ENCODE results near the gene MOGAT1.

Gene MOGAT1

DNA sequence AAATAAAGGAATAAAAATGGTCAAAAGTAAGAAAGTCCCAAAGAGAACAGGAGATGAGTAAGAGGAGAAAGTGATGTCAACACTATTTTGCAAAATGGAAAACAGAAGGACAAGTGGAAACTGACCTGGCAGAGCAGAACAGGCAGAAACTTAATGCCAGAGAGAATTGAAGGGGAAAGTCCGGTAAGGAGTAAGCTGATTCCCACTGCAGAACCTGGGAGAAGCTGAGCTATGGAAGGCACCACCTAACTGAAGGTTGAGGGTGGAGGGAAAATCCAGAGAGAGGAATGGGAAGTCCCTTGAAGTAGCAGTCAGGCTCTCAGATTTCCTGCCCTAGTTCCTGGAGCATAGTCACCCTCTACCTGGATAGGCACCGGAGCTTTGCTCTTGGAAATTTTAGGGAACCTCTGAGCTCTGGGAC lies 59.8 kb downstream of the MOGAT1 start:
- peaks cover 7% of the 10 kb centered on the region for H3K4me1 ChIP-seq (ENCODE audit: control insufficient read depth, insufficient read depth, low read length, poor library complexity, severe bottlenecking)
- H3K27ac ChIP-seq (ENCODE audit: low read depth, low read length, severe bottlenecking): no peak overlapping the region
- 85 to 93% methylated on average over 1 to 2 of the region's 2 CpGs for WGBS, 2 experiments (ENCODE audit: insufficient coverage in 2 of 2)
- H3K4me3 ChIP-seq (ENCODE audit: extremely low read depth, insufficient read depth, low read length, poor library complexity, severe bottlenecking): no peak overlapping the region
- H3K36me3 ChIP-seq (ENCODE audit: control insufficient read depth, insufficient read depth, low read length): no peaks in the 10 kb centered on the region
- H3K9me3 ChIP-seq (ENCODE audit: control insufficient read depth, low read length): no peaks in the 10 kb centered on the region

DNA sequence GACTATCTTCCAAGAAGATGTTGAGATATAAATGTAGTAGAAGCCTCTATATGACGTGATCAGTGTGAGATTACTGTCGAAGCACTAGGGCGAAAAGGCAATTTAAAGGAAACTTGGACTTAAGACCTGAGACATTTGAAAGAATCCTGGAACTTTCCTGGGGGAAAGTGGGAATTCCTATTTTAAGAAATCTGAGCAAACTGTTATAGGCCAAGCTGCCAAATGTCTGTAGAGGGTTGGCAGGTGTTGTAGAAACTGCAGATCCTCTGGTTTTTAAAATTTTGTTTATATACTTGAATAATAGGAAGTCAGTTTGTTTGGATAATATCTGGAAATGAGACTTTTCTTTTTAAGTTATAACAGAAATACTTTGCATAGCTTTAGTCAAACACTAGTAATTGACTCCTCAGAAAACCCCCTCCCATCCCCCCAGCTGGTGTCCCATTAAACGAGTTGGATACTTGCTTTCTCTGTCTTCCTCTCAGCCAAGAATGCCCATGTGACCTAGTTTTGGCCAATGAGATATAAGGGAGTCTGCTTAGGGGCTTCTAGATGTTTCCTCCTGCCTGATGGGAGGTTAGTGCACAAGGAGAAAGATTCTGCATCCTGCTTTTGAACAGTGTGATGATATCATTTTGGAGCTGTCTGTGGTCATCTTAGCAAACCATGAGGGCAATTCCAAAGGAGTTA lies 61.2 kb downstream of the MOGAT1 start:
- Histone ChIP-seq H3K36me3 (ENCODE audit: control insufficient read depth, insufficient read depth, low read length) (no peaks in the 10 kb centered on the region), H3K9me3 (ENCODE audit: control insufficient read depth, low read length) (no peaks in the 10 kb centered on the region), H3K27ac (ENCODE audit: low read depth, low read length, severe bottlenecking) (no peak overlapping the region), H3K4me3 (ENCODE audit: extremely low read depth, insufficient read depth, low read length, poor library complexity, severe bottlenecking) (no peak overlapping the region), H3K4me1 (ENCODE audit: control insufficient read depth, insufficient read depth, low read length, poor library complexity, severe bottlenecking) (peaks cover 13% of the 10 kb centered on the region)
- 73 to 90% methylated on average over 4 of the region's 4 CpGs for WGBS, 2 experiments (ENCODE audit: insufficient coverage in 2 of 2)

DNA sequence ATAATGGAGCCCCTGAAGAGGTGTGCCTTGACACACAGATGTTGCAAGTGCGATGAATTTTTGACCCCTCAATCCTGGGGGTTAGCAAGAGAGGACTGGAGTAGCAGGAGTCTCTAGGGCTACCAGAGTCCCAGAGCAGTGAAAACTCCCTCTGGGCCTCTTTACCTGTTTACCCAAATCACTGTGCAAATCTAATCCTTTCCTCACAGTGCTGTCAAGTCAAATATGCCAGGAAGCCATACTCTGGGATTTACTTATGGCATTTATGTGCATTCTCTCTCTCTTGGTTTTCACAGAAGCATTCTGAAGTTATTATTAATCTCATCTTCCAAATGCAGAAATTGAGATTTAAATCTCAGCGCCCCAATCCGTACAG lies 62.0 kb downstream of the MOGAT1 start:
- H3K9me3 ChIP-seq (ENCODE audit: control insufficient read depth, low read length): no peaks in the 10 kb centered on the region
- peak overlapping the region; percentile 66 for H3K27ac ChIP-seq (ENCODE audit: low read depth, low read length, severe bottlenecking)
- peaks cover 13% of the 10 kb centered on the region for H3K4me1 ChIP-seq (ENCODE audit: control insufficient read depth, insufficient read depth, low read length, poor library complexity, severe bottlenecking)
- WGBS, 2 experiments (ENCODE audit: insufficient coverage in 2 of 2): 100% methylated on average over 2 to 3 of the region's 3 CpGs
- H3K4me3 ChIP-seq (ENCODE audit: extremely low read depth, insufficient read depth, low read length, poor library complexity, severe bottlenecking): no peak overlapping the region
- no peaks in the 10 kb centered on the region for H3K36me3 ChIP-seq (ENCODE audit: control insufficient read depth, insufficient read depth, low read length)

DNA sequence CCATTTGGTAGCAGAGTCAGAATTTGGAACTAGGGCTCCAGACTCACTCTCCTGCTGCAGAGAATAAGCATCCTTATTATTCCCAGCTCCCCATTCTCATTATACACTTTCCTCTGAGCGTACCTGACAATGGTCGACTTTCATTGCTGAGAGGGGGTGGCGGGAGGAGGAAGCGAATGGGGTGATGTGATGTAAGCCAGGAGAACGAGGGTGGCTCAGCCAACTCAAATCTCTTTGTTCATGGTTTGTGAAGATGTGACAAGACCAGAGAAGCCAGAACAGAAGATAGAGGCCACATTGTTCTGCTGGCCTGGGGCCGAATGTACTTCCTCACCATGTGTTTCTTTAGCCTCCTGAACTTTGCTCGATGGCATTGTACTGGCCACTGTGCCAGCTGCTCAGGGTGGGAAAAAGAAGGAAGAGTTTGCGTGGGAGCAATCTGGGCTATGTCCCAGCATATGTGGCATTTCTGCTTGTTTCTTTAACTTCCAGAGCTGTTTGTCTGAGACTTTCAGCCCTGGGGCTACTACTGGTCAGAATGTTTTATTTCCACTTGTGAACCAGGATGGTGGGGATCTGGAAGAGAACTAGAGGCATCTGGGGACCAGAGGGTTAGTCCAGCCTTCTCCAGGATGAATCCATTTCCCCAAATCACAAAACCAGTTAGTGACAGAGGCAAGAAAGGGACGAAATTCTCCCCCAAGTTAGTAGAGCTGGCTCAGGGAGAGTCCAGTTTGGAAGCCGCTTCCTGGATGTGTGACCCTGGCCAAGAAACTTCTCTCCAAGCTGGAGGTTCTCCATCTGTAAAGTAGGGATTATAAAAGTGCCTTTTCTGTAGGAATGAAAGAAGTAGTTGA lies 62.6 kb downstream of the MOGAT1 start:
- Histone ChIP-seq H3K9me3 (ENCODE audit: control insufficient read depth, low read length) (no peaks in the 10 kb centered on the region), H3K27ac (ENCODE audit: low read depth, low read length, severe bottlenecking) (peak overlapping the region; percentile 66), H3K4me1 (ENCODE audit: control insufficient read depth, insufficient read depth, low read length, poor library complexity, severe bottlenecking) (peaks cover 13% of the 10 kb centered on the region), H3K36me3 (ENCODE audit: control insufficient read depth, insufficient read depth, low read length) (no peaks in the 10 kb centered on the region), H3K4me3 (ENCODE audit: extremely low read depth, insufficient read depth, low read length, poor library complexity, severe bottlenecking) (no peak overlapping the region)
- WGBS, 2 experiments (ENCODE audit: insufficient coverage in 2 of 2): 87 to 89% methylated on average over 7 to 8 of the region's 10 CpGs

DNA sequence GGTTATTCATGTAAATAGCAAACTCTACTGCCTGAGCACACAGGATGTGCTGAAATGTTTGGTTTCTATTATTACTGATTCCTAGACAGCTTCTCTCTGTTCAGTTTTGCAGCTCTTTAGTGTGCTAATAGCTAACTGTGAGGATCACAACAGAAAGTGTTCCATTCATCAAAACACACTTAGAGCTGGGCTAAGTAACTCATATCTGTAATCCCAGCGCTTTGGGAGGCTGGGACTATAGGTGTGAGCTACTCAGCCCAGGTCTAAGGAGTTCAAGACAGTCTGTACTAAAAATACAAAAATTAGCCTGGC lies 63.2 kb downstream of the MOGAT1 start:
- H3K4me3 ChIP-seq (ENCODE audit: extremely low read depth, insufficient read depth, low read length, poor library complexity, severe bottlenecking): no peak overlapping the region
- peaks cover 13% of the 10 kb centered on the region for H3K4me1 ChIP-seq (ENCODE audit: control insufficient read depth, insufficient read depth, low read length, poor library complexity, severe bottlenecking)
- 71 to 100% methylated on average over 1 of the region's 1 CpG for WGBS, 2 experiments (ENCODE audit: insufficient coverage in 2 of 2)
- H3K36me3 ChIP-seq (ENCODE audit: control insufficient read depth, insufficient read depth, low read length): no peaks in the 10 kb centered on the region
- H3K27ac ChIP-seq (ENCODE audit: low read depth, low read length, severe bottlenecking): peak overlapping the region; percentile 42
- H3K9me3 ChIP-seq (ENCODE audit: control insufficient read depth, low read length): no peaks in the 10 kb centered on the region

DNA sequence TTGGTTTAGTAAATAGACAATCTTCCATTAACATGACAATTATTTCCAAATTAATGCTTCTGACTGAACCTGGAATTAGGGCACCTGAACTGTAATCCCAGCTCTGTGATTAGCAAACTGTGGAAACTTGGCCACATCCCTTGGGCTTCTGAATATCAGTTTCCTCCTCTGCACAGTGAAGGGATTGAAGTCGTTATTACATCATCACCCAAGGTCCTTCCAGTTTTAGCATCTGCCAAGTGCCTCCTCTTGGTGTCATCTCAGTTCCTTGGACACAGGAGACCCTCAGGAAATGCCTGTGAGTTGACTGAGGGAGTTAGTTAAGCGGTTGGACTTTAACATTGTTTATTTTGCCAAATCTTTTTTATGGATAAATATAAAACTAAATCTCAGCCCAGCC lies 64.8 kb downstream of the MOGAT1 start:
- H3K9me3 ChIP-seq (ENCODE audit: control insufficient read depth, low read length): no peaks in the 10 kb centered on the region
- no peak overlapping the region for H3K4me3 ChIP-seq (ENCODE audit: extremely low read depth, insufficient read depth, low read length, poor library complexity, severe bottlenecking)
- no peak overlapping the region for H3K27ac ChIP-seq (ENCODE audit: low read depth, low read length, severe bottlenecking)
- 67% methylated on average over 1 of the region's 2 CpGs; no CpG with 5 or more reads in 1 of the 2 experiments for WGBS, 2 experiments (ENCODE audit: insufficient coverage in 2 of 2)
- H3K36me3 ChIP-seq (ENCODE audit: control insufficient read depth, insufficient read depth, low read length): no peaks in the 10 kb centered on the region
- H3K4me1 ChIP-seq (ENCODE audit: control insufficient read depth, insufficient read depth, low read length, poor library complexity, severe bottlenecking): peaks cover 13% of the 10 kb centered on the region

DNA sequence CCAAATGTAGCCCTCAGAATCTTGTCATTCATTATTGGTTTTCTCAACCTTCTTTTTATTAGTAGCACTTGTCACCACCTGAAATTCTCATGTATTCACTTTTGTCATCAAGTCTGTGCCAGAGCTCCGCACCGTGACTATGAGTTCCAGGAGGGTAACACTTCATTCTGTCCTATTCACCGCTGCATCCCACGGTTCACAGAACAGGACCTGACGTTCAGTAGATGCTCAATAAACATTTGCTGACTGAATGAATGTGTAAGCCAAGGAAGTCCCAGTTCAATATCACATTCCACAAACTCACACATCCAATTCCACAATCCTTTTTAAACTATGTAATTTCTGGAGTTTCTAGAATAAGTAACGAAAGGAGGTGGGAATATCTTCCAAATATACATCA lies 65.5 kb downstream of the MOGAT1 start:
- Histone ChIP-seq H3K36me3 (ENCODE audit: control insufficient read depth, insufficient read depth, low read length) (no peaks in the 10 kb centered on the region), H3K4me1 (ENCODE audit: control insufficient read depth, insufficient read depth, low read length, poor library complexity, severe bottlenecking) (peaks cover 13% of the 10 kb centered on the region), H3K4me3 (ENCODE audit: extremely low read depth, insufficient read depth, low read length, poor library complexity, severe bottlenecking) (no peak overlapping the region), H3K27ac (ENCODE audit: low read depth, low read length, severe bottlenecking) (no peak overlapping the region), H3K9me3 (ENCODE audit: control insufficient read depth, low read length) (no peaks in the 10 kb centered on the region)
- 92 to 100% methylated on average over 4 to 6 of the region's 6 CpGs for WGBS, 2 experiments (ENCODE audit: insufficient coverage in 2 of 2)

DNA sequence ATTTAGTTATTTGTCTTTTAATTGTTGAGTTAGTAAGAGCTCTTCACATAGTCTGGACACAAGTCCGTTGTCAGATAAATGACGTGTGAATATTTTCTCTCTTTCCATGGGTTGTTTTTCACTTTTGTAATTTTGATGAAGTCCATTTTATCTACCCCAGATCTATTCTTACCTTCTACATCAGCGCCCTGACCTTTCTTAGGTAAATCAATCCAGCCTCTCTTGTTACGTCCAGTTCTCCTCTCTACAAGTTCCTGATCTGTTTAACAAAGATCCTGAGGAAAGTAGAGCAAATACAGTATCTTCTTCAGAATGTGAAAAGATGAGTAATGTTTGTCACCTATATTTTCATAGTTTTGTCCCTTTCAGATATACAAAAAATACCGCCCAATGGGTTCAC lies 66.9 kb downstream of the MOGAT1 start:
- Histone ChIP-seq H3K9me3 (ENCODE audit: control insufficient read depth, low read length) (no peaks in the 10 kb centered on the region), H3K4me3 (ENCODE audit: extremely low read depth, insufficient read depth, low read length, poor library complexity, severe bottlenecking) (no peak overlapping the region), H3K4me1 (ENCODE audit: control insufficient read depth, insufficient read depth, low read length, poor library complexity, severe bottlenecking) (peaks cover 15% of the 10 kb centered on the region), H3K36me3 (ENCODE audit: control insufficient read depth, insufficient read depth, low read length) (no peaks in the 10 kb centered on the region), H3K27ac (ENCODE audit: low read depth, low read length, severe bottlenecking) (no peak overlapping the region)
- 100% methylated on average over 1 of the region's 5 CpGs; no CpG with 5 or more reads in 1 of the 2 experiments for WGBS, 2 experiments (ENCODE audit: insufficient coverage in 2 of 2)

DNA sequence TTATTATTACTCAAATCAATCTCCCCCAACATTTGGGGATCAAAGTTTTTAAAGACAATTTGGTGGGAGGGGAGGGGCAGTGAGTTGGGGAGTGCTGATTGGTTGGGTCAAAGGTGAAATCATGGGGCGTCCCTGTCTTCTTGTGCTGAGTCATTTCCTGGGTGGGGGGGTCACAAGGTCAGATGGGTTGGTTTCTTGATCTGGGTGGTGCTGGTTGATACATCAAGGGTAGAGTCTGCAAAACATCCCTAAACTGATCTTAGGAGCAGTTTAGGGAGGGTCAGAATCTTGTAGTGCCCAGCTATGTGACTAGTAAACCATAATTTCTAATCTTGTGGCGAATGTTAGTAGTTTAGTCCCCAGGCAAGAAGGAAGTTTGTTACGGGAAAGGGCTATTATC lies 67.4 kb downstream of the MOGAT1 start:
- peaks cover 18% of the 10 kb centered on the region for H3K4me1 ChIP-seq (ENCODE audit: control insufficient read depth, insufficient read depth, low read length, poor library complexity, severe bottlenecking)
- H3K27ac ChIP-seq (ENCODE audit: low read depth, low read length, severe bottlenecking): no peak overlapping the region
- no peak overlapping the region for H3K4me3 ChIP-seq (ENCODE audit: extremely low read depth, insufficient read depth, low read length, poor library complexity, severe bottlenecking)
- 100% methylated on average over 1 of the region's 3 CpGs; no CpG with 5 or more reads in 1 of the 2 experiments for WGBS, 2 experiments (ENCODE audit: insufficient coverage in 2 of 2)
- H3K36me3 ChIP-seq (ENCODE audit: control insufficient read depth, insufficient read depth, low read length): no peaks in the 10 kb centered on the region
- H3K9me3 ChIP-seq (ENCODE audit: control insufficient read depth, low read length): no peaks in the 10 kb centered on the region

DNA sequence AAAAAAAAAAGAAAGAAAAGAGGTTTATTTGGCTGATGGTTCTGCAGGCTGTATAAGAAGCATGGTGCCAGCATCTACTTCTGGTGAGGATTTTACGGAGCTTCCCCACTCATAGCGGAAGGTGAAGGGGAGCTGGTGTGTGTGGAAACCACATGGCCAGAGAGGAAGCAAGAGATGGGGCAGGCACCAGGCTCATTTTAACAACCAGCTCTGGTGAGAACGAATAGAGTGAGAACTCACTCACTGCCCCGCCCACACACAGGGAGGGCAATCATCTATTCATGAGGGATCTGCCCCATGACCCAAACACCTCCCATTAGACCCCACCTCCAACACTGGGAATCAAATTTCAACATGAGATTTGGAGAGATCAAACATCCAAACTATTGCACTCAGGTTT lies 68.5 kb downstream of the MOGAT1 start:
- WGBS, 2 experiments (ENCODE audit: insufficient coverage in 2 of 2): 90 to 95% methylated on average over 2 to 4 of the region's 4 CpGs
- no peak overlapping the region for H3K4me3 ChIP-seq (ENCODE audit: extremely low read depth, insufficient read depth, low read length, poor library complexity, severe bottlenecking)
- H3K4me1 ChIP-seq (ENCODE audit: control insufficient read depth, insufficient read depth, low read length, poor library complexity, severe bottlenecking): peaks cover 18% of the 10 kb centered on the region

DNA sequence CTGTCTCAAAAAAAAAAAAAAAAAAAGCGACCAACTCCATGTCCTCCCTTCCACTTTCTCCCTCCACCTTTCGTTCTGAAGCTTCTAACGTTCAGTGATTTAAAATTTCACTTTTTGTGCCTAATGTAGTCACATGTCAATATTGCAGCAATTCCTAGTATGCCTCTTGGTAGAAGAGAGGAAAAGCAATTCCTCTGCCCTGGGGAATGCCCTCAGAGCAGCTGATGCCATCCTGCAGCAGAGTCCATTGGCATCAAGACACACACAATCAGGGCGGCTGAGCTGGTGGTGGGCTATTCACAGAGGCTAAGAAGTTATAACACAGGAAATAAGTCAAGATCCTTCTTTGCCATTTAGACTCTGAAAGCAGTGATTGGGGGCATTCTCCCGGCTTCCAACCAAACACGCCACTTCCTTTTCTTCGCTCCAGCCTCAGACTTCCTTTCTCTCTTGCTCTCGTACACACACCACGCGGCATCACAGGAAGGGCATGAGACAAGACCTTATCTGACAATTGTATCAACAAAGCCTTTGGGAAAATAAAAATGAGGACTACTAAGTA lies 71.9 kb downstream of the MOGAT1 start:
- 56 to 63% methylated on average over 3 of the region's 10 CpGs for WGBS, 2 experiments (ENCODE audit: insufficient coverage in 2 of 2)
- Histone ChIP-seq H3K4me3 (ENCODE audit: extremely low read depth, insufficient read depth, low read length, poor library complexity, severe bottlenecking) (no peak overlapping the region), H3K9me3 (ENCODE audit: control insufficient read depth, low read length) (no peaks in the 10 kb centered on the region), H3K36me3 (ENCODE audit: control insufficient read depth, insufficient read depth, low read length) (no peaks in the 10 kb centered on the region), H3K27ac (ENCODE audit: low read depth, low read length, severe bottlenecking) (peak overlapping the region; percentile 62), H3K4me1 (ENCODE audit: control insufficient read depth, insufficient read depth, low read length, poor library complexity, severe bottlenecking) (peaks cover 22% of the 10 kb centered on the region)

More for the DNA sequence above, 68.5 kb downstream of the MOGAT1 start:
- Histone ChIP-seq H3K9me3 (ENCODE audit: control insufficient read depth, low read length) (no peaks in the 10 kb centered on the region), H3K27ac (ENCODE audit: low read depth, low read length, severe bottlenecking) (no peak overlapping the region), H3K36me3 (ENCODE audit: control insufficient read depth, insufficient read depth, low read length) (no peaks in the 10 kb centered on the region)
